GM15510 (cell line): ENCODE measurements around the gene RPL22.

Experiments used
- POLR2A ChIP-seq: IDR thresholded peaks from 3 replicates; pipeline ENCODE4 v1.6.1; 2011; ENCODE audit warnings: borderline replicate concordance; ENCODE audit not compliant: insufficient read length; ENCODE audit errors: extremely low read depth

RPL22 gene

DNA sequence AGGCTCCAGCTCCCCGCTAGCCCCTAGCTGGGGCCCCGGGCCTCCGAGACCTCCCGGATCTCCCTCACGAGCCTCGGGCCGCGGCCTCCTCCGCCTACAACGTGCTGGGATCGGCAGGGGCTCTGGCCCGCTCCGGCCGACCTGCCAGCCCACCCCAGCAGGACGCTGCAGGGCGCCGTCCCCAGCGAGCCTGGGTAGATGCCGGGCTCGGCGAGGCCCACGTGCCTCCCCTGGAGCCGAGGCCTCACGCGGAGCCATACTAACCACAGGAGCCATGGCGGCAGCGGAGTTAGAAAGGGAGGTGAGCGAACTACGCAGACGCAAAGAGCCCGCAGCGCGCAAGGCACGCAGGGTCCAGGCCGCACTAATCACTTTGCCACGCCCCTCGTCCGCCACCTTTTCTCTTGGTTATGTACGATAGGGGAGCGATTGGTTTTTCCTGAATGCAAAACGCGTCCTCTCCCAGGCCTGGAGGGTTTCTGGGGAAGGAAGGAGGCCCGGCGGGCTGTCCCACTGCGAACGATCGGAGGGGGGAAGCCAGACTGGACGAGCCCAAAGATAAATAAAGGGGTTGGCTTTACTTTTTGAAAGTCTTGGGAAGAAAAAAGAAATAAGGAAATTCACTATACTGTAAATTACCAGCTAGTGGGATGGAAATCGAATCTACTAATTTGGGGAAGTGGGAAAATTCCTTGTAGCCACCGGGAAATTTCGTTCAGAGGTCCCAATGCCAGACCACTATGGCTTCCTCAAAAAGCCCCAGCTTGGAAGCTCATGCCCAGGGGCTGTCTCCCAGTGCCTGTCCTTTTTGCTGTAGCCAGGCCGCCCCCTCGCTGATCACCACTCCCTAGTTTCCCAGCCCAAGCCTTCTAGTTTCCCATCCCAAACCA lies at the start of gene RPL22:
RPL22 (minus strand) TSS at position 298 of the 890 bp plus-strand sequence; CDS start at position 276, 22 bp downstream.
- peak; percentile 93 for TF ChIP-seq POLR2A

GRCh38 chr1:6248161-6248776 lies 48.9 kb upstream of the RPL22 start:
- TF ChIP-seq POLR2A, result no peak

GRCh38 chr1:6247651-6248050 lies 48.3 kb upstream of the RPL22 start:
- TF ChIP-seq POLR2A, result no peak

- no peak for TF ChIP-seq POLR2A
Observed at GRCh38 chr1:6246497-6247467, 47.4 kb upstream of the RPL22 start.

DNA sequence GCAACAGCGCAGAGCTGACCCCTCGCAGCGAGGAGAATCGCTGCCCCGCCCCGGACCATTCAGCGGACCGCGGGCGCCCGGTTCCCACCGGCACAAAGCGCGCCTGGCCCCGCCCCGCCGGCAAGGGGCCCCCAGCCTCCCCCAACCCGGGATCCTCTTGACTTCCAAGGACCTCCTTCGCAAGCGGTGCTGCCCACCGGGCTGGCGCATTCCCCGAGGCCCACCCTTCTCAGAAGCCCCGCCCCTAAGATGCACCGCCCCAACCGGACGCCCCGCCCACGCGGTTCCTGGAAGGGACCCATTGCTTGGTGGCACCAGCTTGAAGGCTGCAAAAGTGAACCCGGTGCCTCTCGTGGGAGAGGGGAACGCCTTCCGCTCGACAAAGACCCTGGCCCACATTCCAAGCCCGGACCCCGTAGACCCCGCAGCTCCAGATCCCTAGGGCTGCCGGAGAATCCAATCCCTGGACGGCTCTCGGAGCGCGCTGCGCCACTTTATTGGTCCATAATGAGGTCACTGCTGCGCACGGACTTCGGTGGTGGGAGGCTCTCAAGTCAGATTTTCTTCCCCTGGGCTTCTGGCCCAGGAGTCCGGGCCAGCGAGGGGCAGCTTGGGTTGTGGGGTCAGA lies 46.6 kb upstream of the RPL22 start:
- TF ChIP-seq POLR2A, result no peak

DNA sequence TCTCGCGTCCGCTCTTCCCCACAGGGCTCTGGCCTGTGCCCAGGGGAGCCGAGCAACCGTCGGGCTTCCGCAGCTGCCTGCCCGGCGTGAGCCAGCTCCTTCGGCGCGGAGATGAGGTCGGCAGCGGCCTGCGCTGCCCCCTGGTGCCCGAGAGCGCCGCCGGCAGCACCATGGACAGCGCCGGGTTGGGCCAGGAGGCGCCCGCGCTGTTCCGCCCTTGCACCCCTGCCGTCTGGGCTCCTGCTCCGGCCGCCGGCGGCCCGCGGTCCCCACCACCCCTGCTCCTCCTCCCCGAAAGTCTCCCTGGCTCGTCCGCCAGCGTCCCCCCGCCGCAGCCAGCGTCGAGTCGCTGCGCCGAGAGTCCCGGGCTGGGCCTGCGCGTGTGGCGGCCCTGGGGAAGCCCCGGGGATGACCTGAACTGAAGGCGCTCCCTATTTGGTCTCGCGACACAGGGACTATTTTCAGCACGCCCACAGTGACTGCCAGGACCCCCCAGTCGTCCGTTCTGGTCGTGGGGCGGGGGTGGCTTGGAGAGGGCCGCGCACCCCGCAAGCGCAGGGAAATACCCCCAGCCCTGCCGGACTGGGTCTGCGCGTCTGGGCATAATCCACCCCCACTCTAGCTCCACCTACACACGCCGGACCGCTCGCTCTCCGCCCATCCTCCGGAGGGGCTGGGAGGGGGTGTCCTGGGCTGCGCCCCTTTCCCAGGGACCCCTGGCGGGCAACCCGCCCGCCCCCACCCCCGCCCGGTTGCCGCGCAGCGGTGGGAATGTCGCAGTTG lies 45.9 kb upstream of the RPL22 start:
- no peak for TF ChIP-seq POLR2A

DNA sequence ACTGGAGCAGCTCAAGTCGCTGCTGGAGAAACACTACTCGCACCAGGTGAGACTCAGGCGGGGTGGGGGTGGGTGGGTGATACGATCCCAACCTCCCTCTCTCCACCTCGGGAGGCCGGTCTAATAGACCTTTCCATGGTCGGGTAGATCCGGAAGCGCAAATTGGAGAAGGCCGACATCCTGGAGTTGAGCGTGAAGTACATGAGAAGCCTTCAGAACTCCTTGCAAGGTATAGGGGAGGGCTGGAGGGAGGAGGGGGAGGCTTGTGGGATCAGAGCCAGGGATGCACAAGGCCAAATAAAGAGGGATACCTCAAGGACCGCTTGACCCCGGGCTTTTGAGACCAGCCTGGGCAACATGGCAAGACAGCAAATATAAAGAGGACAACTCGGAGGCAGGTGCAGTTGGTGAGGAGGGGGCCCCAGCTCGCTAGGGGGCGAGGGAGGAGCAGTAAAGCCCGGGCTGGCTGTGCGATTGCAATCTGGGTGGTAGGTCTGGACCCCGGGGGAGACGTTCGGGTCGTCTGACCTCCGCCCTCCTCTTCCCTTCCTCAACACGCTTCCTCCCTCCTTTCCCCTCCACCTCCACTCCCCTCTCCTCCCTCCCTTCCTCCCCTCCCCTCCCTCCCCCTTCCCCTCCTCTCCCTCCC lies 45.1 kb upstream of the RPL22 start:
- TF ChIP-seq POLR2A, result no peak

DNA sequence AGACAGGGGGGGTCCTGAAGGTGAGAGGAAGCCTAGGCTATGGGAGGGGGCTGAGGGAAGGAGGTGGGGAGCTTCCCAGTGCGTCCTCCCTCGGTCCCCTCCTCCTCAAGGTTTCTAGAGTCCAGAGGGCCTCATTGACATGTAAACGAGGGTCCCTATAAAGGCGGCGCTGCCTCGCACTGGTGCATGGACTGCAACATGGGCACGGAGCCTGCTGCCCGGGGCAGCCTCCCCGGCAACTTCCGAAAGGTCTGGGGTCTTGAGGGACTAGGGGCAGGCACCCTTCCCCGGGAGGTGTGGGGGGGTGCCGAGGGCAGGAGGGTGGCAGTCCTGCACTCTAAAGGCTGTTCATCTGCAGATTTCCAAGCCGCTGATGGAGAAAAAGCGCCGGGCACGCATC lies 44.6 kb upstream of the RPL22 start, which contains the start of gene HES3:
HES3 (plus strand) TSS at position 187 of the 400 bp plus-strand sequence; CDS start at position 374, 187 bp downstream.
- no peak for TF ChIP-seq POLR2A

DNA sequence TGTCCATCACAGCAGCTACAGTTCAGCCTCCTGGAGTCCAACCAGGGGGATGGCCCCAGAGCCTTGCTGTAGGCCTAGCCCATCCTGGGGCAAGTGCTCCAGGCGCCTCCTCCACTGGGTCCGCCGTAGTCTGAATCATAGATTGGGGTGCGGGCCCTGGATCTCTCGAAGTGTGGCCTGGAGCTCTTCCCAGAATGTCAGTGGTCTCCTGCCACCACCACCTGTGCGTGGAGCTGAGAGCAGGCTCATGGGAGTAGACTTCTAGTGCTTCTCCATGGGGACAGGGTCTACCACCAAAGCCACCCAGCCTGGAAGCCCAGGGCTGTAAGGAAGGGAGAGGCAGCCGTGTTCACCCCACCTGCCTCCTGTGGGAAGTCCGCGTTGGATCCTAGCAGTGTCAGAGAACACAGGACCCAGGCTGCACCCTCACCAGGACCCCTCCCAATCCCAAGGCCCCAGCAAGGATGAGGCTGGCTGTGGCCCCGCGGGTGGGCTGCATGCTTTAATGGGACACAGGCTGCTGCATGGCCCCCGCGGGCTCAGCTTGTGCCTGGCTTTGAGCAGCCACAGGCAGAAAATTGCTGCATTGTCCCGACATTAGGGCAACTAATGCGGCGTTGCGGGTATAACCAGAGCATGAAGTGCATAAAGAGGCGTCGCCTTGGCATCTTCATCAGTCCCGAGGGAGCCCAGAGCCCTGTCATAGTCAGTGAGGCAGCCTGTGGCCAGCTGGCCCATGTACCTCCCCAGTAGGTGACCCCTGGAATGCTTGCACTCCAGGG lies 43.8 kb upstream of the RPL22 start:
- TF ChIP-seq POLR2A, result no peak

DNA sequence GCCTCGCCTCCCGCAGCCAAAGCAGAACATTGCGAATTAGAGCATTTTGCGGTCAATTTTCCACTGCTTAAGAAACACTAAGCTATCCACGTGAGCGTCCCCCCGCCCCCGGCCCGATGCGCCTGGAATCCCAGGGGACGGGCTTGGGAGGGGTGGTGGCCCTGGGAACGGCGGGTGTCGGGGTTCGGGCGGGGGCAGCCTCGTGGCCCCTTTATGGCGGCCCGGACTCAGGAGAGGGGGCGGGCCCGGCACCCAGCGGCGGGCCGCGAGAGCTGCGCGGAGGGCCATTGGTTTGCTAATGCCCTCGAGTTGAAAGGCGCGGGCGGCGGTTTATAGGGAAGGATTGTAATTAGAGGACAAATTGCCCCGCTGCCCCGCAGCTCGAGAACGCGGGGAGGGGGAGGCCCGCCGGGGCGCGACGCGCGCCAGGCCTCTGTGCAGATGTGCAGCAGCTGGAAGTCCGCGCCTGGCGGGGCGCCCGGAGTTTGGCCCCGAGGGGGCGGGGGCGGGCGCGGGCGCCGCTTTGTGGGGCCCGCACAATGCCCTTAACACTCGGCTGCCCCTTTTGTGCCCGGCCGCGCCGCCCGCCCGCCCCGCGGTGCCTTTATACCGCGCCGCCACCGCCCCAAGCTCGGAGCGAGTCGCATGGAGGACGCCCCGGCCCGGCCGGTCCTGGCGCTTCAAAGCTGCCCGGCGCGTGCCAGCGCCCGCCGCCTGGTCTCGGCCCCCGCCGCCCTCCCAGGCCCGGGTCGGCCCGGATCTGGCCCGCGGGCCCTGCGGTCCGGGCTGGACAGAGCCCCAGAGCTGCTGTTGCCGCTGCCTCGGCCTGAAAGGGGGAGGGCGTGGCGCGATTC lies 42.7 kb upstream of the RPL22 start:
- TF ChIP-seq POLR2A, result no peak

DNA sequence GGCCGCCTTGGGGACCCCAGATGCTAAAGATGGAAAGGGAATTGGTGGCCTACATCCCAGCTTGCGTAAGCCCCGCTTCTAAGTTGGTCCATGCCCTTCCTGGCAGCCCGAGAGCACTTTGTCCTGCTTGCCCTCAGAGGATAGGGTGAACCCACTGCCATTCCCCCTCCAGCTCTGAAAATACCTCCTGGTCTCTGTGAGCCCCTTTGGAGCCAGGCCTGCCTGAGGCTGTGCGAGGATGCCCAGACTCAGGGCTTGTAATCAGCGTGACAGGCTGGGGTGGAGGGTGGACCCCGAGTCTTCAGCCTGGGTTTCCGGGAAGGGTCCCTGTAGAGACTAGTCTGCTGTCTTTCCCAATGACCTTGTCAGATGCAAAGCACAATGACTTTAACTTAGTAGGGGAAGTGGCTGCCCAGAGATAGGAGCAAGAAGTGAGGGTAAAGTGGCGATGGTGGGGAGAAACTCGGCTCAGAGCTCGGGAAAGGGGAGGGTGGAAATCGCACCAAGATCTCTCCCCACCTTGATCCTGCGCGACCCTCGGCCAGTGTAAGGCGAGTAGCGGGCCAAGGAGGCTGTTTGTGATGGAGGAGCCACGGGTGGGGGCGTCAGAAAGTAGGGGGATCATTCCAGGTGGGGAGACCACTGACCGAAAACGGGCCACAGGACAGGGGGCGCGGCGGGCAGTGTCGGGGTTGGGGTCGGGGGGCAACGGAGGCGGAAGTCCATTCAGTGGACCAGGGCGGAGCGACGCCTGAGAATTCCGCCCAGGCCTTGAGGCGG lies 41.9 kb upstream of the RPL22 start:
- TF ChIP-seq POLR2A, result no peak
